ENCODE results near the gene DSC3. TPM values are rescaled to one million over a fixed set of nuclear protein-coding genes. Genes with fewer than 3 reads are reported as not detected.
"Not testable (repeated sequence)": the region's sequence is repeated elsewhere in the genome, so short reads cannot be mapped to it uniquely, and the experiment has no call there.

DSC3 gene
- total RNA-seq, 1 donor from 2014 or later, result 3.3 TPM

DNA sequence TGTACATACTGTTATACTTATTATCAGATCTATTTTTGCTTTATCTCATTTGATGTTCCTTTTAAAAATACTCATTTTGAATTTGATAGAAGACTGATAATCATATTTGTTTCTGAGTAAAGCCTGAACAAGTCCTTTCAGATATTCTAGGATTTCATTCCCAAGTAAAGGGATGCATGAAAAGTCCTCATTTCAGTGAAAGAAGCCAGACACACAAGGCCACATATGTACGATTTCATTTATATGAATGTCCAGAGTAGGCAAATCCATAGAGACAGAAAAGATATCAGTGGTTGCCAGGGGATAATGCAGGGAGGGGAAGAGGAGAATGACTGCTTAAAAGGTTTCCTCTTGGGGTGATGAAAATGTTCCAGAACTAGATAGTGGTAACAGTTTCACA is 53.4 kb downstream of the DSC3 start:
- H3K4me3 ChIP-seq (ENCODE audit: low read depth, low read length), result no peak overlapping the region
- DNase-seq (ENCODE audit: low read depth), result no peak
- H3K36me3 ChIP-seq (ENCODE audit: control insufficient read depth, insufficient read depth, low read length), result no peaks in the 10 kb centered on the region
- H3K27me3 ChIP-seq (ENCODE audit: control insufficient read depth, insufficient read depth, low read length), result no peaks in the 10 kb centered on the region
- TF ChIP-seq, protein P1, sequence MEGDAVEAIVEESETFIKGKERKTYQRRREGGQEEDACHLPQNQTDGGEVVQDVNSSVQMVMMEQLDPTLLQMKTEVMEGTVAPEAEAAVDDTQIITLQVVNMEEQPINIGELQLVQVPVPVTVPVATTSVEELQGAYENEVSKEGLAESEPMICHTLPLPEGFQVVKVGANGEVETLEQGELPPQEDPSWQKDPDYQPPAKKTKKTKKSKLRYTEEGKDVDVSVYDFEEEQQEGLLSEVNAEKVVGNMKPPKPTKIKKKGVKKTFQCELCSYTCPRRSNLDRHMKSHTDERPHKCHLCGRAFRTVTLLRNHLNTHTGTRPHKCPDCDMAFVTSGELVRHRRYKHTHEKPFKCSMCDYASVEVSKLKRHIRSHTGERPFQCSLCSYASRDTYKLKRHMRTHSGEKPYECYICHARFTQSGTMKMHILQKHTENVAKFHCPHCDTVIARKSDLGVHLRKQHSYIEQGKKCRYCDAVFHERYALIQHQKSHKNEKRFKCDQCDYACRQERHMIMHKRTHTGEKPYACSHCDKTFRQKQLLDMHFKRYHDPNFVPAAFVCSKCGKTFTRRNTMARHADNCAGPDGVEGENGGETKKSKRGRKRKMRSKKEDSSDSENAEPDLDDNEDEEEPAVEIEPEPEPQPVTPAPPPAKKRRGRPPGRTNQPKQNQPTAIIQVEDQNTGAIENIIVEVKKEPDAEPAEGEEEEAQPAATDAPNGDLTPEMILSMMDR (IDR thresholded peaks at IDR 0.05; ENCODE audit: insufficient read depth, low read length, poor library complexity, severe bottlenecking), result no peak

DNA sequence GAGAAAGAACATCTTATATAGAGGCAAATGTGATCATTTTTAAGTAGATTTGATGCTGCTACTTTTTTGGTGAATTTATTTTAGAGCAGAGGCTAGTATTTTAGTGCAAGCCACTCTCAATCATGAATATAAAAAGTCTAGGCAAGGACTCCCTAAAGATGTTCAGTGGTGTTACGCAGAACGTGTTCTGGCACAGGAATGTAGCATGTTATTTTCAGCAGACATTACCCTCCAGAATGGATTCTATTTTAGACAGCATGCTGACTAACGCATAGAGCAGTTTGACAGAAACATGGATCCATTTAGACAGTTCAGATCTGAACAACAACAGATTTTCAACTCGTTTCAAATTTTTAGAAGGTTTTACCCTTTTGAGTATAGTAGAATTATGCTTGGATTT is 54.1 kb downstream of the DSC3 start:
- H3K36me3 ChIP-seq (ENCODE audit: control insufficient read depth, insufficient read depth, low read length), result no peaks in the 10 kb centered on the region
- H3K27me3 ChIP-seq (ENCODE audit: control insufficient read depth, insufficient read depth, low read length), result no peaks in the 10 kb centered on the region
- TF ChIP-seq, protein P1 (IDR thresholded peaks at IDR 0.05; ENCODE audit: insufficient read depth, low read length, poor library complexity, severe bottlenecking), result no peak
- no peak overlapping the region for H3K4me3 ChIP-seq (ENCODE audit: low read depth, low read length)
- DNase-seq (ENCODE audit: low read depth), result no peak

DNA sequence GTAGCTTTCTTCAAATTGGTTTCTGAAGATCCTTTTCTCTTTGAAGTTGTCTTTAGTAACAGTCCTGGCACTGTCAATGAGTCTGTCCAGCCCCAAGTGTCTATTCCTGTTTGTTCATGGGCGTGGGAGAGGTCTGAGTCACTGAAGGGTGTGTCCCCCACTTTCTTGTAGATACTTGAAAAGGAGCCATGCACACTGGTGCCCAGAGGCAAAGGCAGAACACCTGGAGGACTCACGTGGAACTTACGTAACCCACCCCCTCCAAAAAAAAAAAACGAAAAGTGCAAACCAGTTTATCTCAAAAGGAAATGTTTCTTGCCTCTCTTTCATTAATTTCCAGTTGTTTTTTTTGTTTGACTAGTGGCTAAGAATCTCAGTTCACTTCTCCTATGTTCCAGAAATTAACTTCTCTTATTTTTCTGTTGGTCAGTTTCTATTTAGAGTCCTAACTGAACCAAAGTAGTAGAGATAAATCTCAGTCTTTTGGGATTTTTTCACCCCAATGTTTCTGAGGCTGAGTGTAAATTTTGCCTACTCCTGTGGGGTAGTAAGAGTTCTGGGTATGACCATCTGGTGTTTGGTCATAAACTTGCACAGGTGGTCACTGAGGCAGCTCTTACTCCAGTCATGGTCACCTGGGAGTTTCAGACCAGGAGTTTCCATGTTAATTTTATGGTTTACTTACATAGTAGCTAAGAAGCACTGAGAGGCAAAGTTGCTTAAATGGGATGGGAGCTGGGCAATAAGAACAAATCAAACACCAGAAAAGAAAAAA is 54.9 kb downstream of the DSC3 start:
- H3K27me3 ChIP-seq (ENCODE audit: control insufficient read depth, insufficient read depth, low read length), result no peaks in the 10 kb centered on the region
- DNase-seq (ENCODE audit: low read depth), result no peak
- TF ChIP-seq, protein P1 (IDR thresholded peaks at IDR 0.05; ENCODE audit: insufficient read depth, low read length, poor library complexity, severe bottlenecking), result no peak
- no peaks in the 10 kb centered on the region for H3K36me3 ChIP-seq (ENCODE audit: control insufficient read depth, insufficient read depth, low read length)
- H3K4me3 ChIP-seq (ENCODE audit: low read depth, low read length), result no peak overlapping the region

DNA sequence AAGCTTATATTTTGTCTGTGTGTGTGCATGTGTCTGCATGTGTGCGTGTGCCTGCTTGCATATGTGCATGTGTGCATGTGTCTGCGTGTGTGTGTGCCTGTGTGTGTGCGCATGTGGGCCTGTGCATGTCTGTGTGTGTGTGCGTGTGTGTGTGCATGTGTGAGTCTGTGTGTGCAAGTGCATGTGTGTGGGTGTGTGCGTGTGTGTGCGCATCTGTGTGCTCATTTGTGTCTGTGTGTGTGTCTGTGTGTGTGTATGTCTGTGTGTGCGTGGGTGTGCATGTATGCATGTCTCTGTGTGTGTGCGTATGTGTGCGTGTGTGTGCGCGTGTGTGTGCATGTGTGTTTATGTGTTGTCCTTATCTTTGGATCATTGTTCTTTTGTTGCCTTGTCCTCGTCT is 56.8 kb downstream of the DSC3 start:
- H3K4me3 ChIP-seq (ENCODE audit: low read depth, low read length), result no peak overlapping the region
- TF ChIP-seq, protein P1 (IDR thresholded peaks at IDR 0.05; ENCODE audit: insufficient read depth, low read length, poor library complexity, severe bottlenecking), result no peak
- H3K27me3 ChIP-seq (ENCODE audit: control insufficient read depth, insufficient read depth, low read length), result no peaks in the 10 kb centered on the region
- DNase-seq (ENCODE audit: low read depth), result no peak
- no peaks in the 10 kb centered on the region for H3K36me3 ChIP-seq (ENCODE audit: control insufficient read depth, insufficient read depth, low read length)

DNA sequence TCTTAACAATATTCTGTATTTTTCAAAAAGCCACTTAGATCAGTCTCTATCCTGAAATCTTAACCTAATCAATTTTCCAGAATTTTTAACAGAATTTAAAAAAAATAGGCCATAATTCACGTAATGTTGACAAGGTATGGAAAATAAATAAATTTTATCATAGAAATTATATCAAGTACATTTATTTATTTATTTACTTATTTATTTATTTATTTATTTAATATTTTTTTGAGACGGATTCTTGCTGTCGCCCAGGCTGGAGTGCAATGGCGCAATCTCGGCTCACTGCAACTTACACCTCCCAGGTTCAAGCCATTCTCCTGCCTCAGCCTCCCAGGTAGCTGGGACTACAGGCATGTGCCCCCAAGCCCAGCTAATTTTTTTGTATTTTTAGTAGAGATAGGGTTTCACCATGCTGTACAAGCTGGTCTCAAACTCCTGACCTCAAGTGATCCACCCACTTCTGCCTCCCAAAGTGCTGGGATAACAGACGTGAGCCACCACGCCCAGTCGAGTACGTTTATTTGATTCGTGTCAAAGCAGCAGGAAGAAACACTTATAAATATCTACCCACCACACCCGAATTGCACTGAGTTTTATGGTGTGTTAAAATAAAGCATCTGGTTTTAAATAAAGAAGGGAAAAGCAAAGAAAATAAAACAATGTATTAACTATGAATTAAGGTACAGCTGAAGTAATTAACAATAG is 60.1 kb downstream of the DSC3 start:
- TF ChIP-seq, protein P1 (IDR thresholded peaks at IDR 0.05; ENCODE audit: insufficient read depth, low read length, poor library complexity, severe bottlenecking), result no peak
- Histone ChIP-seq H3K36me3 (ENCODE audit: control insufficient read depth, insufficient read depth, low read length) (no peaks in the 10 kb centered on the region), H3K4me3 (ENCODE audit: low read depth, low read length) (no peak overlapping the region), H3K27me3 (ENCODE audit: control insufficient read depth, insufficient read depth, low read length) (no peaks in the 10 kb centered on the region)
- no peak for DNase-seq (ENCODE audit: low read depth)

DNA sequence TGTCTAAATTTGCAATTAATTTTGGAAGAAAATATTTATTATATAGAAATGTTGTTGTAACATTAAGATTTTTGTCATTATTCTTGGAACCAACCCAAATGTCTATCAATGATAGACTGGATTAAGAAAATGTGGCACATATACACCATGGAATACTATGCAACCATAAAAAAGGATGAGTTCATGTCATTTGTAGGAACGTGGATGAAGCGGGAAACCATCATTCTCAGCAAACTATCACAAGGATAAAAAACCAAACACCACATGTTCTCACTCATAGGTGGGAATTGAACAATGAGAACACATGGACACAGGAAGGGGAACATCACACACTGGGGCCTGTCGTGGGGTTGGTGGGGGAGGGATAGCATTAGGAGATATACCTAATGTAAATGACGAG is 64.5 kb downstream of the DSC3 start:
- not testable (repeated sequence) for H3K27me3 ChIP-seq (ENCODE audit: control insufficient read depth, insufficient read depth, low read length); H3K36me3 ChIP-seq (ENCODE audit: control insufficient read depth, insufficient read depth, low read length); DNase-seq (ENCODE audit: low read depth); H3K4me3 ChIP-seq (ENCODE audit: low read depth, low read length)
